ENCODE data around the gene SERINC5.
A peak's percentile ranks its signal among the peaks of the same experiment; 100 is the strongest.
"Not testable (repeated sequence)": the region's sequence is repeated elsewhere in the genome, so short reads cannot be mapped to it uniquely, and the experiment has no call there.

The SERINC5 gene

DNA sequence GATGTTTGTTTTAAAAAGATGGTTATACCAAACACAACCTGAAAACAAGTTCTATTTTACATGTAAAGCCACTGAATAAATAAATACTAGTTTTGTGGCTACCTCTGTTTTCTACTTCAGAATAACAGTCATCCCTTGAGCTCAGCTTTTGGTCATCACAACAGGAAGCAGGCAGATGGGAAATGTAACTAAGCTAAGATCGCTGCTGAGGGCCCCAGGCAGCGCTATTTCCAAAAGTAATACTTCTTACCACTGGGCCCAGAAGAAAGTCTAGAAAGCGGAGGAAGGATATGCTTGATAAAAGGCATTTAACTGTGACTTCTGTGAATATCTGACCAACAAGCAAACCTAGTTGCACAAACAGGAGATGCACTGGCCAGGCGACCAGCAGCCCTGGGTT, 61.4 kb downstream of the SERINC5 start:
- no peak for DNase-seq

DNA sequence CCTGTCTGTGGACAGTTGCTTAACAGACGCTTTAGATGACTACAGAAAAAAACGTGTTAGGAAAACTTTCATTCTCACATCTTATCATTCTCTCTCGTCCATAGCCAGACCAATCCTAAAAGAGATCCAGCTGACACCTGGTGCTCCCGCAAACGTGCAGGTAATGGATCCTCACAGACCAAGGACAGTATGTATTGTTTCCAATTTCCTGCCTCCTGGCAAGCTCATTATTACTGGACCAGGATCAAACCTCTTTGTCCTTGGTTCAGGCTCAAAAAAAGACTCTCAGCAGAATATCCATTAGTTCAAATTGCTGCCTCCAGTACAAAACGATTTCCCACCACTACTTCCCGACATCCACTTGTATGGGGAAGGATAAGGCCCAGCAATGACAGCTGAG, 62.4 kb downstream of the SERINC5 start:
- no peak for DNase-seq

DNA sequence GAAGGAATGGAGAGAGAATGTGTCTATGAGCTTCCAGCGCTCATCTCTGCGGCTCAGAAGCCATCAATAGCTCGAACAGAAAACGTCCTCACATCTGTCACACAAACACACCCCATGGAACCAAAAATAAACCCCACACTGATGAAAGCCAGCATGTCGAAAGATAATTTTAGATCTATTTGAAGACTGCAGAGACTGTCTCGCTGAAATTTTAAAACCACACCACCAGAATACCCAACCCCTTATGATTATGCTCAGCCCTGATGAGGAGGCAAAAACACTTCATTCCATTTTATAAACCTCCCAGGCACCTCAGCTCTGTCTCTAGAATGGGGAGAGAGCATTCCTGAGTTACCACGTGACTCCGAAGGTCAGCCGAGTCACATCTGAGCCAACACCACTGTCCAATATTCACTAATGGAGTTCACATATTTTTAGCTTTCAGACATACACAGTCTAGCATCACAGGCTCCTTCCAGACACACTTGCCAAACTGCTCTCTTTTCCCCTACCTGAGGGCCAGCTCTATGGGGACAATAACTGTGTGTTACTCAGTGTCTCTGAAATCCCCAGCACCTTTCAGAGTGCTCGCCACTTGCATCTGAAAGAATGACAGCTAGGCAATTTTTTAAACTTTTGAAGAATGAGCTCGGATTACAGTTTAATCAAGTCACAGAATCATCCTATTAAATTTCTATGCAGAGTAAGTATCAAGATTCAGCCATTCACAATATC, 63.2 kb downstream of the SERINC5 start:
- no peak for DNase-seq

DNA sequence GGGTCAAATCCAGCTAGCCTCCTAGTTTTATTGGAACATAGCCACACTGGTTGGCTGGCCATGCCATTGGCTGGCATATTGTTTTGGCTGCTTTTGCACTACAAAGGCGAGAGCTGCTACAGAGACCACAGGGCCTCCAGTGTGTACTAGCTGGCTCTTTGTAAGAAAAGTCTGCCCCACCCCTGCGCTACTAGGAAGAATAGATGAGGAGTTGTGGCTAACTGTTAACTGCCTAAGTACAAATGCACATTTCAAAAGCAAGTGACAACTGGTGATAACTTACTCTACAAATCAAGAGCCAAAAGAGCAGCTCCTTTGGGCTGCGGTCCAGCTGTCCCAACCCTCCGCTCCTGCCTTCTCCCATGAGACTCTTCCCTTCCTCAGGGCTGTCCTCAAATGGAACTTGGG, 63.9 kb downstream of the SERINC5 start:
- DNase-seq: peak; percentile 50

DNA sequence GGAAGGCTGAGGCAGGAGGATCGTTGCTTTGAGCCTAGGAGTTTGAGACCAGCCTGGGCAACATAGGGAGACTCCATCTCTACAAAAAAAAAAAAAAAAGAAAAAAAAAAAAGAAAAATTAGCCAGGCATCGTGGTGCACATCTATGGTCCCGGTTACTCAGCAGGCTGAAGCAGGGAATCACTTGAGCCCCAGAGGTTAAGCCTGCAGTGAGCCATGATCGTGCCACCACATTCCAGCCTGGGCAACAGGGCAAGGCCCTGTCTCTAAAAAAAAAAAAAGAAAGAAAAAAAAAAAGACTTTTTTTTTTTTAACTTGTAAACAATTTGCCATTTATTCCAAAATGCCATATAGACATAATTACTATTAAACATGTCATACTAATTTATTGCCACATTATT, 64.5 kb downstream of the SERINC5 start:
- no peak for DNase-seq

DNA sequence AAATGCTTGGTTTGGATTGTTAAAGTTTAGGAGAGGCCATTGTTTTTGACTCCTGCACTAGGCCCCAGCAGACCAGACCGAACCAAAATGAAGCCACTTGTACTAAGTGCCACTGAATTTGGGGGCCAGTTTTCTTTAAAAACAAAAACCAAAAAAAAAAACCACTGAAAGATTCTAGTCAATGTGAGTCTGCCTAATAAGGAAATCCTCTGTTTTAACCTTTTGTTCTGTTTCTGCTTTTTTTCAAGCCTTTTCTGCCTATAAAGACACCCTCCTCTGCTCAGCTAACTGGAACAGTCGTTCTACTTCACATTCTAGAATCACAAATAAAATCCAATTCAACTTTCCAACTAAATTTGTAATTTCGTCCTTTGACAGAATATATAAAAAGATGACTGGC, 64.9 kb downstream of the SERINC5 start:
- no peak for DNase-seq

DNA sequence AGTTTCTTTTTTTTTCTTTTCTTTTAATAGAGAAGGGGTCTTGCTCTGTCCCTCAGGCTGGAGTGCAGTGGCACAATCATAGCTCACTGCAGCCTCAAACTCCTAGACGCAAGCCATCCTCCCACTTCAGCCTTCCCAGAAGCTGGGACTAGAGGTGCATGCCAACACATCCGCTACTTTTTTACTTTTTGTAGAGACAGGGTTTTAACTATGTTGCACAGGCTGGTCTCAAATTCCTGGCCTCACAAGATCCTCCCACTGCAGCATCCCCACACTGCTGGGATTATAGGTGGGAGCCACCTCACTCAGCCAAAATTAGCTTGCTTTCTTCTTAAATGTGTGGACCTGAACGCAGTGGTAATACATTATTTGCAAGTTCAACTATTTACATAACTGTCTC, 66.1 kb downstream of the SERINC5 start:
- no peak for DNase-seq

DNA sequence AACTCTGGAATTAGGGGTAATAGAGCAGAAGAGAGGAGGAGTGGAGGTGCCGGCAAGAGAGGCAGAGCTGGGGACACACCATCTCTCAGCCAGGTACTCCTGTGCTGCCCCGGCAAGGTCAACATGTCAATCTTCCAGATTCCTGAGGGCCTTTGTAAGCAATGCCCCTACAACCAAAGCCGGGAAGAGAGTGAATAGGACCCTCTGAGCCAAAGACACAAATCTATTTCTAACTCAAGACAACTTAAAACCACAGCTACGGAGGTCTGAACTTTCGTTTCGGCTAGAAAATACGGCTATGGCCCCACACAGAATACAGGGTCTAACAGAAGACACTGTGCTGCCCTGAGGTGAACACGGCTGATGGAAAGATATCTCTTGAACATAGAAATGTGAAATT, 66.6 kb downstream of the SERINC5 start:
- no peak for DNase-seq

DNA sequence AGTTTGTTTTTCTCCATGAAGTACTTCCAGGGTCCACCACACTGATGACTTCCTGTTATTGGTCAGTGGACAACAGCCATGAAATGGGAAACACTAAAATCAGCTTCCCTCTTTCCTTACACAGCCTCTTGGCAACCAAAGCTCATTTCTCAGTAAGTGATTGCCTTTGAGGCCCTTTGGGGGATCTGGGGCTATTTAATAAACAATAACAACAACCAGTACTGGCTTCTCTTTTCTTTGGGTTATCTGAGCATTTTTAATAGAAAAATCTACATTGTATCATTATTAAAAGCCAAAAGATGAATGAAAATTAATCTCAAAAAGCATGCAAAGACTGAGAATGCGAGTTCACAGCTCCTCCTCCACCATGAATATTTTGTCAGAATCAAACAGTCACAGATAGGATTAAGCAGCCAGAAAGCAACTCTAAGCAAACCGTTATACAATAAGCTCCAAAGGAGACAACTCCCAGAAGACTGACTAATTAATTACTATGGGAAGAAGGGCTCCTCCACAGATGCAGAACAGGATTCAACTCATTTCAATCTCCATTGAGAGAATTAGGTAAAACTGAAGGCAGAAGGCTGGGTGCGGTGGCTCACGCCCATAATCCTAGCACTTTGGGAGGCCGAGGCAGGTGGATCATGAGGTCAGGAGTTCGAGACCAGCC, 68.3 kb downstream of the SERINC5 start:
- no peak for DNase-seq

DNA sequence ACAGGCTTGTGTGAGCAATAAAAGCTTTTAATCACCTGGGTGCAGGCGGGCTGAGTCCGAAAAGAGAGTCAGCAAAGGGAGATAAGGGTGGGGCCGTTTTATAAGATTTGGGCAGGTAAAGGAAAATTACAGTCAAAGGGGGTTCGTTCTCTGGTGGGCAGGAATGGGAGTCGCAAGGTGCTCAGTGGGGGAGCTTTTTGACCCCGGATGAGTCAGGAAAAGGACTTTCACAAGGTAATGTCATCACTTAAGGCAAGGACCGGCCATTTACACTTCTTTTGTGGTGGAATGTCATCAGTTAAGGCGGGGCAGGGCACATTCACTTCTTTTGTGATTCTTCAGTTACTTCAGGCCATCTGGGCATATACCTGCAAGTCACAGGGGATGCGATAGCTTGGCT, 70.3 kb downstream of the SERINC5 start:
- DNase-seq: not testable (repeated sequence)

DNA sequence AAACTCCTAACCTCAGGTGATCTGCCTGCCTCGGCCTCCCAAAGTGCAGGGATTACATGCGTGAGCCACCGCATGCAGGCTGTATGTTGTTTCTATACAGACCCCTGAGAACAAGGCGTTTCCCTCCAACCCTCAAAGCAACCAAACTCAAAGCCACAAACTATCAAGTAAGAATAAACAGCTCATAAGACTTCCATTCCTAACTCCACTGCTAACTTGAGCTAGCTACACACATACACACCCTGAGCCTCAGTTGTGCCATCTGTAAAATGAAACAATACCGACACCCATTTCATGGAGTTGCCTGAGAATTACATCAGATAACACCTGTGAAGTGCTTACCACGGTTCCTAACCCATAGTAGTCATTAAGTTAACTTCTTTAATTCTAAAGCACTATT, 70.8 kb downstream of the SERINC5 start:
- no peak for DNase-seq

DNA sequence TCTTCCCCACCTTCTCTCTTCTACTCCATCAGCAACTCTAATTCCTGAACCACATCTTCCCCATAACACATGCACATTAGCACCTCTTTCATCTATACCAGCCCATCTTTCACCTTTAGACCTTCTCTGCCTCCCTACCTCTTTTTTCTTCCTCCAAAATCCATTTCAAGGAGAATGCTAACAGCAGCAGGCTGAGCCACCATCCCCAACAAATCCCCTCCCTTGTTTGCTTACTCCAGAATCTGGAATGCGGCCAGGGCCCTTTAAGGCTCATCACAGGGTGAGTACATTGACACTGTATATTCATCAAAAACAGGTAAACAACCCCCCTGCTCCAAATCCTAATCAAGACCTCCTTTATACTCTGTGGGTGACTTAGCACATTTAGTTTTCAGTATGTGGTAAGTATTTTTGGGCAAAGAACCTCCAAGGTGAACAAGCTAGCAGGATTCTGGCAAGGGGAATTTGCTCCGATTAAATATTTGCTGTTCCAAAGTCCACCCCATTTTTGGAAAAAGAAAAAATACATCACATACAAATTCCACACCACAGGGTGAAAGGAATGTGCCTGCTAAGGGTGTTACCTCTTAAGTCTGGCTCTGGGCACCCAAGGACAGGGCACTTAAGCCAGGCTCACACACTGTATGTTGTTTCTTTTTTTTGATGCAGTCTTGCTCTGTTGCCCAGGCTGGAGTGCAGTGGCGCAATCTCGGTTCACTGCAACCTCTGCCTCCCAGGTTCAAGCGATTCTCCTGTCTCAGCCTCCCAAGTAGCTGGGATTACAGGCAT, 71.4 kb downstream of the SERINC5 start:
- no peak for DNase-seq

DNA sequence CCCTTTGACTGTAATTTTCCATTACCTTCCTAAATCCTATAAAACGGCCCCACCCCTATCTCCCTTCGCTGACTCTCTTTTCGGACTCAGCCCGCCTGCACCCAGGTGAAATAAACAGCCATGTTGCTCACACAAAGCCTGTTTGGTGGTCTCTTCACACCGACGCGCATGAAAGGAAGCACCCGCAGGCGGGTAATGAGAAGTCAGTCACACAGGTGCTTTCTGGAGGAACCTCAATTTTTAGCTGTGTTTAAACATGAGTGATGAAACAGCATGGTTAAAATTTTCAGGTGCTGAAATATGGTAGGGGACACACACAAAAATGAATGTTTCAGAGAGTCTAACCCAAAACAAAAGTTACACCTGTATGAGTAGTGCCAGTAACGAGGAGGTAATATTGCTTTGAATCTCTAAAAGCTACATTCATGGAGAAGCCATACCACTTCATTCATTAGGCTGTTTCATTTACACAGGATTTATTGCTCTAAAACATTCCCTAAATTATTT, 72.1 kb downstream of the SERINC5 start:
- DNase-seq: not testable (repeated sequence)

DNA sequence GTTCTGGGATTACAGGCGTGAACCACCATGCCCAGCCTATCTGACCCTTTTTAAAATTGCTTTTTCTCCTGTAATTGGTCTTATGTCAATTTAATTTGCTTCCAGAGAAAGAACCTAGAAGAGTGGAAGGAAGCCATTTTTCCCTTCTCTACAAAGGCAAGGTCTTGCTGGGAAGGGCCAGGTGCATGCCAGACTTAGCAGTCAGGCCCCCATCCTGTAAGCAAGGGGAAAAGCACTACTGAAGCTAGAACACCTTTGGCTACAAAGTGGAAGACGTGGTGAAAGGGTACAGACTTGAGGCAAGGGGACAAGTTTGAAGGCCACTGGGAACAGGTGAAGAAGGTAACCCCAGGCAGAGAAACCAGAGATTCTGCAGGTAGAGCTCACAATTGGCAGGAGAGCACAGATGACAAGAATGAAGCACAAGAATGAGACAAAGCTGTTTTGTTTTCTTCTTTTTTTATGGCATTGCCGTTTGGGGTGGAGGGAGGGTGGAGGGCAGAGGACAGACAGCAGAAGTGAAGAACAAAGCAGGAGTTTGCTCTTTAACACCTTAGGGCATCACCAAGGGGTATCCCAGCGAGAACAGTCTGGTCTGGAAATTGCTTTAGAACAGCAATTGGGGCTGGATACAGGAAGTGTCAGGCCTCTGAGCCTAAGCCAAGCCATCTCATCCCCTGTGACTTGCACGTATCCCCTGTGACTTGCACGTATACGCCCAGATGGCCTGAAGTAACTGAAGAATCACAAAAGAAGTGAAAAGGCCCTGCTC, 72.9 kb downstream of the SERINC5 start:
- peak; percentile 34 for DNase-seq

DNA sequence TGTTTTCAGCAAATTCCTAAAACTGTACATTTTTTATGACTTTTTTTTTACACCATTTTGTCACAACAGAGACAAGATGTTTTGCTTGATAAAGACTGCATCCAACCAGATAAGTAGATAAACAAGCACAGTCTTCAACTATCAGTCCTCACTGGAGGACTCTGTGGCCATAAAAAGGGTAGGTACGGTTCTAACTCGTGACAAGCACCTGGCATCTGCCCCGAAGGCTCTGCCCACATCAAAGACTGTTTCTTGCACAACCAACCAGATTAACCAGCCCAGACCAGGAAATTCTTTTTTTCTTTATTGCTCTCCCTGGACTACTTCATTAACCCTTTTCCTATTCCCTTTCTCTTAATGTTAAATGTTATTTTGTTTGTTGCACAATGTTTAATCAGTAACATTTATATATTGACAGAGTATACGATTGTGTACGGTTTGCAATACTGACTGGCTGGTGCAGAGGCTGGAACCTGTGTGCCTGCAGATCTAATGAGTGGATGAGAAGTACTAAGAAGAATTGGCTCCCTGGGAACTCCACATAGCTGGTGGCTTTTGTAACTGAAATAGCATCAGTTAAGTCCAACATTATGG, 74.1 kb downstream of the SERINC5 start:
- peak; percentile 53 for DNase-seq

DNA sequence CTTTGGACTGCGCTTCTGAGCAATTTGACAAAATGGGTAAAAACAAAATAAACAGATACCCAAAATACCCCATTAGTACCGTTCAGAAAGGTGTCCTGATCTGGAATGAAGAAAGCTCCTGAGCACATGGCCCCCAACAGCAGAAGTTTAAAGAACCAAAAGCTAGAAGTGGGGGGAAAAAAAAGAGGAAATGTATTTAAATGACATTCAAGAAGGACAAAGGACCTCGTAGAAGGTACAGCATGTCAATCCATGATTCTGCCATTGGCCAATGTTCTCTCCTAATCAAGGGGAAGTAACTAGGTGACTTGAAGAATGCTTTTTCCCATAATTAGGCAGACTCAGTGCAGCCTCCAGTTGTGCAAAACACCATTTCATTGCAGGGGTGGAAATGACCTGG, 78.6 kb downstream of the SERINC5 start:
- DNase-seq: no peak

DNA sequence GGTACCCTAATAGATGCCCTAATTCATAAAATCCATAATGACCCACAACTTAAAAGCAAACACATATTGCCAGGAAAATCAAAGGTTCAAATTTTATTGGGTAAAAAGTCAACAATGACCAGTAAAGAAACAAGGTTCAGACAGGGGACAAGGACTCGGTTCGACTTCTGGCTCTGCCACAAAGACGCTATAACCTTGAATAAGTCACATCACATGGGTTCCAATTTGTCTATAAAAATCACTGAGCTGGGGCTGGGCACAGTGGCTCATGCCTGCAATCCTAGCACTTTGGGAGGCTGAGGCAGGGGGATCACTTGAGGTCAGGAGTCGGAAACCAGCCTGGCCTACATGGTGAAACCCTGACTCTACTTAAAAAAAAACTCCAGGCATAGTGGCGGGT, 80.5 kb downstream of the SERINC5 start:
- DNase-seq: no peak

DNA sequence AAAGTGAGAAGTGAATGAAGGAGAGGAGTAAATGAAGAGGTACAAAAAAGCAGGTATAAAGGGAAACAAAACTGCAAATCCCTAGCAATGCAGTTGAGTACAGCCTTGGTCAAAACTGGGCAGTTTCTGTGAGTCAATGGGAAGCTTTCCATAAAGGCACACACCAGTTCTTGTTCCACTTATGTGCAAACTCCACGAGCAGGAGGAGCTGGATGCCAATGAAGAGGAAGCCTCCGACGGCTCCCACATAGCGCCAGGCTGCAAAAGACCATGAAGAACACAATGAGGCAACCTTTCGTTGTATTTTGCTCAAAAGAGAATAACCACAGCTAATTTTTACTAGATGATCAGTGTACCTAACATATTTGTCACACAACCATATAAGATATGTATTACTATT, 81.1 kb downstream of the SERINC5 start:
- DNase-seq: no peak

DNA sequence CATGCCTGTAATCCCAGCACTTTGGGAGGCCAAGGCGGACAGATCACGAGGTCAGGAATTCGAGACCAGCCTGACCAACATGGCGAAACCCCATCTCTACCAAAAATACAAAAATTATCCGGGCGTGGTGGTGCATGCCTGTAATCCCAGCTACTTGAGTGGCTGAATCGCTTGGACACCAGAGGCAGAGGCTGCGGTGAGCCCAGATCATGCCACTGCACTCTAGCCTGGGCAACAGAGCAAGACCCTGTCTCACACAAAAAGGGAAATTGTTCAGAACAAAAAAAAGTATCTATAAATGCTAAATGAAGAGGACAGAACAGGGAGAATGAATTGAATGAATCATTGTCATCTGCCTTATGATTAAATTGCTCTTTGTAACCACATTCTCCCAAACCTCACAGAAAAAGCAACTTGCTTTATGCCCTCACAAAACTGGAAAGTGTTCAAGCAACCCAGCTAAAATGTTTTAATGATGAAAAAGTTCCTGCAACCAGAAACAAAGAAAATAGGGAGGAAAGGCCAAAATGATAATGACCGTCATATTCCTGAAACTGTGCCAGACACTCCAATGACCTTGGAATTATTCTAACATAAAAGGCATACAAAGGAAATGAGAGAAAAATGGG, 83.7 kb downstream of the SERINC5 start:
- no peak for DNase-seq

DNA sequence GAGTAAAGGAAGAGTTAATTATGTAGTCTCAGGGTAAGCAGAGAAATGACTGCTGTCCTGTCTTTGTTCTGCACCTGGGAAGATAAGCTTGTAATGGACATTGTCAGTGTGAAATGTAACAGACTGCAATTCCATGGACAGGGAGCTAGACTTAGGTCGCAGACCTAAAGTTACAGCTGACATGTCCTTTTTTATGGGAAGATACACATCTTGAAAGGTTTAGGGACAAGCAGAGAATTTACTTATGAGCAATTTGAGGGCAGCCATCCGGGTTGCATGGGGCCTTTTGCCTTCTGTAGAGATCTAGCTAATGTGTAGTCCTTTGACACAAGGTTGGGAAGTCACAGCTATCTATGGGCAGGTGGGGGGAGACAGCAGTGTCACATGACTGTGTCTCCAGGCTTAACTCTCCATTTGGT, 85.7 kb downstream of the SERINC5 start:
- DNase-seq: no peak

DNA sequence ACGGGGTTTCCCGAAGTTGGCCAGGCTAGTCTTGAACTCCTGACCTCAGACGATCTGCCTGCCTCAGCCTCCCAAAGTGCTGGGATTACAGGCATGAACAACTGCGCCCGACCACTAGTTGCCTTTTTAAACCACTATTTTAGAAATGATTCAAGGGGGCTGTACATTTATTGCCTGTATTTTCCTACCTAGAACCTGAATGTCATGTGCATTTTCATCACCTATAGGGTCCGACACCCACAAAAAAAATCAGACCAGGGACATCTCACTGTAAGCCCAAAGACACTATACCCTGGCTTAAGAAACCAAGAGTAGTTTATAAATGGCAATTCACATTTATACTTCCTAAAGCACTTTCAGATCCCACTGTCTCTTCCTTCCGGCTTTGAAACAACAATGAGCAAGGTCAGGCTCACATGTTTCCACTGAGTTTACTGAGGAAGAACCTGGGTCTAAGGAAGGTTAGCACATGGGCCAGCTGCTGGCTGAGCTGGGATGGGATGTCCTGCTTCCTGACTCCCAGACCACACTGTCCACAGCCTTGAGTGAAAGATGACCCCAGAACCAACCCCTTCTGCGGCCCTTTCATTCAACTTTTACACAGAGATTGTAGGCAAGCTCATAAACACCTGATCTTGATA, 87.3 kb downstream of the SERINC5 start:
- DNase-seq: no peak

DNA sequence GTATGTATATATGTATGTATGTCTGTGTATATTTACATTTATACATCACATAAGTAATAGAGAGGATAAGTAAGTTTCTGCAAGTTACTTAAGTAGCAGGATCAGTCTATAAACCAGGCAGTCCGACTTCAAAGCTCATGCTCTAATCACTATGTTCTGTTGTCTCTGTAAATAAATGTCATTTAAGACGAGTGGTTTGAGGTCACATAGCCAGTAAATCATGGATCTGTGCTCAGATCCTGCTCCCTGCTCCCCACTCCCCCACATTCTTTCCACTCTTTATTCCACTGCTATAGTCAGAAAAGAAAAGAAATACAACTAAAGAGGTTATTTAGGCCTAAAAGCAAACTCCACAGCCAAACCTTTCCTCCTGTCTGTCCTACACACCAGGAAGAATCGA, 90.4 kb downstream of the SERINC5 start:
- DNase-seq: no peak
